Non-pigmented ciliary epithelial cell (primary cell): ENCODE results near the gene MYO1A.

Experiments used
- DNase-seq: peaks from one replicate; pipeline ENCODE4 v3.0.0-alpha.2; 2010; ENCODE audit warnings: low read depth

The MYO1A gene

DNA sequence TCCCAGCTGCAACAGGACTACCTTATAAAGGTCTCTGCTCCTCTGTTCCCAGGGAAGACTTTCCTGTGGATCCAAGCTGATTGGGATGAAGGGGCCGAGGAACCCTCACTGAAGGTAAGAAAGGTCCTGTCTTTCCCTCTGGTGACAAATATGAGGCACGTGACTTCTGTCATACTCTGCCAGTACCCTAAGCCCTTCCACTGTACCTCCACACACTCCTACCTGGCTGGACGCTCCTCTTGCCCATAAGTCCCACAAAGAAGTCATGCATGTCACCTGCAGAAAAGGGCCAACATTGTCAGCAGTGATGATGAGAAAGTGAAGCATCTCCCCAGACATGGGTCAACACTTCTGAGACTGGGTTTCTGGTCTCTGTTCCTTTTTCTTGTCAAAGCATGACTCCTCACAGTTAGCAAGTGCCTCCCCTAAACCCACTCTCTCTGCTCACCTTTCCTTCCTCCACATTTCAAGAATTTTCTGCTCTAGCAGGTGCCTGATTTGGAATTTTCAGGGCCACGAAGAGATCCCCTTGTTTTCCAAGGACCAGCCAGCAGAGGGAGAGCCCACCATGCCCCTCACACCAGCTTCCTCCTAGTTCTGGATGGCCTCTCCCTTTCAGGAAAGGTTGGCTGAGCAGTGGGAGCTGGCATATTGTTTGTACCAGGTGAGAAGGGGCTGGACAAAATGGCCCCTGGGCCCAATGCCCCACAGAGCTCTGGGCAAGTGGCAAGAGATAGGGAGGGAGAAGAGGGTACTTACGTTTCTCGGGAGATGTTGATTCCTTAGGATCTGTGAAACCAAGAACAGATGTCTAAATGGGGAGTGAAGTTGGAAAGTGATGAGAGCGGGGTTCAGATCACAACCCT lies 37.1 kb downstream of the MYO1A start:
- no peak for DNase-seq

DNA sequence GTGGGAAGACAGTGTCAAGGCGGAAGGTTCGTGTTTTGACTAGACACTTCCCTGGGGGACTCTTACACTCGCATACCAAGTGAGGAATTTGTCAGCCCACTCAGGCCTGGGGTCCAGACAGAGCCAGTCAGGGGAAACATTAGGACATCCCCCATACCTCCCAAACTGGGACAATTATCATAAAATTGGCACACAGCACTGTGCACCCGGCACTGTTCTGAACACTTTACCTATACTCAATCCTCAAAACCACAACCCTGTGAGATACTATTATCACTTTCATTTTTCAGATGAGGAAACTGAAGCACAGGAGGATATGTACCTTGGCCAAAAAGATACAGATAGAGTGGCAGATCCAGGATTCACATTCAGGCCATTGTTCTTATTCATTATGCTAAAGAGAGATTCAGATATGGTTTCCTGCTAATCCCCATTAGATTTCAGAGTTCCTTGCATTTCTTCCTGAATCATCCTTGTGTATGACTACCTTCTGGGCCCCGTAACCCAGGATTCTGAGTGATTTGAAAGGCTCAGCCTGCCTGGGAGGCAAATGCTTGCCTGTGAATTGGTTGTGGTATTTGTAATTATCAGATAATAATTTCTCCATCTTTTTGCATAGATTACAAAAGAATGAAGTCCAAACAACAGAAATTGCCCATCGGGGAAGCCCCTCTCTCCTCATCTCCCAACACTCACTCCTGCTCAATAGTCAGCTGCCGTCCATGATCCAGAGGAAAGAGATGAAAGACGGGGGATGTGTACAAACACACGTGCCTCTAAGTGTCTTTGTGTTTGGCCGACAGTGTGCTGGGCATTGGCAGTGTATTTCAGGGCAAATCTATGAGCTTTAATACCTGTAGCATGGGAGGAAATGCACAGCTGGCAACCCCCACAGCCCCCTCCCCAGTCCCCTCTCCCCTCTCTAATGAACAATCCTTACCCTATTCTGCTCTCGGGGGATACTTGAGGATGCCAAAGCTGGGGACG lies 38.2 kb downstream of the MYO1A start:
- no peak for DNase-seq

GRCh38 chr12:57010627-57011247 lies 39.2 kb downstream of the MYO1A start:
- no peak for DNase-seq

- DNase-seq: no peak
Measured at GRCh38 chr12:57009949-57010626, 39.8 kb downstream of the MYO1A start.

GRCh38 chr12:57008178-57008577 lies 41.8 kb downstream of the MYO1A start:
- peak; percentile 36 for DNase-seq

DNA sequence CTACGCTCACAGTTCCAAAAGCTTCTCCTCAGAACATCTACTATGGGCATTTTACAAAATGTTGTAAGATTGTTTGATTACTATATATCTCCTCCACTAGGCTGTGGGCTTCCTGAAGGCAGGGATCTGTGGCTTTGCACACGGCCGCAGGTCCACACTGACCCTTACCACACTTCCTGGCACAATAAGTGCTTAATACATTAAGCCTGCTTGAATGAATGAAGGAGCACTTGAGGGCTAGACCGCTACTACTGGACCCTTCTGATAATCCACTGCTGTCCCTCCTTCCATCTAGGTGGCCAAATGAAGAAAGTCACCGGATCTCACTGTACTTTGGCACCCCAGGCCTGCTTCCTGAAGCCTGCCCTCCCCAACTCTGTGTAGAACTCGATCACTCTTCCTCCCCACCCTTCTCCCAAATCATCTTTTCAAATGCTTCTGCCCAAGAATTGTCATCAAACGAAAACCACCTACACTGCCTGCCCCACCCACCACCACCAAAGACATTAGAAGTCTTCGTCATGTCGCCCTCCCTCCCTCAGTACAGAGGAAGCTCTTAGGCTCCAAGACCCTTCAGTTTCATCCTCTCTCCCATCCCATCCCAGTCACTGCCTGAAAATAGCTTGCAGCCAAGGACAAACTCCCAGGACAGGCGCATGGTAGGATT lies 43.0 kb downstream of the MYO1A start:
- DNase-seq: no peak

- no peak for DNase-seq
Measured at GRCh38 chr12:57005980-57006808, 43.7 kb downstream of the MYO1A start, which contains the start of gene ZBTB39. ZBTB39 (minus strand) TSS chr12:57006546; CDS start chr12:57004917, 1,629 bp downstream.

GRCh38 chr12:57004651-57005050 lies 45.3 kb downstream of the MYO1A start:
- no peak for DNase-seq

- no peak for DNase-seq
Measured at GRCh38 chr12:57003395-57003794, 46.5 kb downstream of the MYO1A start.

DNA sequence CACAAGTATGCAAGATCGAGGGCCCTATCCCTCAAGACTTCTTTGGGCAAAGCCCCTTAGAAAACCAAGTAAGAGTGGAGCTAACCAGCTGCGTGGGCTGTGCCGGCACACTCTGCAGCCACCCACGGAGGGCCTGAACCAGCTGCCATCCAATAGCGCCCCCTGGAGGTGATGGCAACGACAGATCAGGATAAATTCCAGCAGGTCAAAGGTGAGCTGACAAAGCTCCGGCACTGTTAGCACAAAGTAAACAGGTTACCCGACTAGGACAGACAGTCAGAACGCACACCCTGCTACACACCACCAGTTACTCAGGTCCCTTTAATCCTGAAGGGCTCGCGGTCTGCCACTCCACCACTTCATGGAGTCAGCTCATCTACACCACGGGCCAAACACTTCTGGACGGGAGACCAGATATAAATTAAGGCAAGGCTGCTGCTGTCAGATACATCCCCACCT lies 48.5 kb downstream of the MYO1A start:
- DNase-seq: no peak

DNA sequence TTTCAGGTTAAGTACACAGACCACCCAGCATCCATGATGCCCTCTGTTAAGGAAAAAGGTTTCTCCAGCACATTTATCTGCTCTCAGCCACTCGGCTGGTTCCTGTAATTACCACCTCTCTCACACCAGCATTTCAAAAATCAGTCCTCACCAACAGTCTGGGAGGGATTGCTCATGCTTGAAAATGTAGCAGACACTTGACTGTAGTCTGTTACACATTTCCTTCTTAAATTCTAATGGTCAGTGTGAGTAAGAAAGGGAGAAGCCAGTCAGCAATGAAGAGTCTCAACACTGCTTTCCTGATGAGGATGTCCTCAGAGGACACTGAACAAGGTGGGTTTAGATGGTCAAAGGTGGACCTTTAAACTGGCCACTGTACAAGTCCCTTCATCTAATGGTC lies 49.5 kb downstream of the MYO1A start:
- DNase-seq: no peak

- no peak for DNase-seq
Measured at GRCh38 chr12:56999456-56999855, 50.5 kb downstream of the MYO1A start.

- no peak for DNase-seq
Measured at GRCh38 chr12:56998981-56999380, 50.9 kb downstream of the MYO1A start.

GRCh38 chr12:56998316-56998715 lies 51.6 kb downstream of the MYO1A start:
- DNase-seq: no peak

DNA sequence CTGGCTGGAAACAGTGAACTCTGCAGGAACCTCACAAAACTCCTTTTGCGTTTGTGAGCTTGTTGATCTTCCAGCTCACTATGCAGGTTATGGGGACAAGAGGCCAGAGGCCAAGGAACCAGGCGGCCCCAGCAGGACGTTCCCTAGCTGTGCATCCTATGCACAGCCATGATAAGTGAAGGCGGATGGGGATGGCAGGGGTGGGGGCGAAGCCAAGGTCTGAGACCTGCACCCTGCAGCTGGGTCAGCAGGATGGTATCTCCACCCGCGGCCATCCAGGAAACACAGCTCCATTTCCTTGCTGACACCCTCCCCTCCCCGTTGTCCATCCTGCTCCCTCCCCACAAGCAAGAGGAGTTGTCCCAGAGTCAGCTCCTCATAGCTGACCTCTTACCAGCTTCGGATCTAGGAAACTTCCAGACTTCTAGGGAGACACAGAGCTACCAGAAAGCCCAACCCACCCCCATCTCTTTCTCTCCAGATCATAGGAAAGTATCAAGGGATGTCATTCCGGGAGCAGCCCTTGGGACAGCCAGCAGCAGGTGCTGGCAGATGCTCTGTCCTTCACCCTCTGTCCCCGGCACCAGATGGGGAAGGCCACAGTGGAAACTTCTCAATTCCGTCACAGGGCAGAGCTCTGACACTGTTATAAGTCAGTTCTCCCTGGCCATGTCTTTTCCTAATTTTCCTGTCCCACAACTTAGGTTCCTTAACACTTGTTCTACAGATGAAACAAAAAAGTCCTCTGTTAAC lies 53.0 kb downstream of the MYO1A start:
- DNase-seq: no peak

GRCh38 chr12:56995930-56996496 lies 53.9 kb downstream of the MYO1A start:
- no peak for DNase-seq

- no peak for DNase-seq
Measured at GRCh38 chr12:56995201-56995929, 54.6 kb downstream of the MYO1A start.

GRCh38 chr12:56994231-56994746 lies 55.6 kb downstream of the MYO1A start:
- no peak for DNase-seq
